ENCODE results near the gene TASP1.
"Not testable (repeated sequence)": the region's sequence is repeated elsewhere in the genome, so short reads cannot be mapped to it uniquely, and the experiment has no call there.

- TF ChIP-seq POLR2AphosphoS5 (IDR thresholded peaks at IDR 0.05); CTCF (IDR thresholded peaks at IDR 0.05 in 8 of 11, conservative IDR thresholded peaks at IDR 0.05 in 3 of 11): not testable (repeated sequence)
Observed at GRCh38 chr20:13483472-13483871, 155.3 kb downstream of the TASP1 start.

All from spleen (tissue), 7 donors.